GM18511 (cell line): ENCODE results near the gene MCRS1.
"Not testable (repeated sequence)": the region's sequence is repeated elsewhere in the genome, so short reads cannot be mapped to it uniquely, and the experiment has no call there.

ENCODE experiments used
- ATAC-seq: cut with Tn5 transposase; IDR thresholded peaks from one replicate; pipeline ENCODE4 v1.9.1; 2021; ENCODE audit warnings: mild to moderate bottlenecking, moderate library complexity; ENCODE audit not compliant: unreplicated experiment

Gene MCRS1, protein sequence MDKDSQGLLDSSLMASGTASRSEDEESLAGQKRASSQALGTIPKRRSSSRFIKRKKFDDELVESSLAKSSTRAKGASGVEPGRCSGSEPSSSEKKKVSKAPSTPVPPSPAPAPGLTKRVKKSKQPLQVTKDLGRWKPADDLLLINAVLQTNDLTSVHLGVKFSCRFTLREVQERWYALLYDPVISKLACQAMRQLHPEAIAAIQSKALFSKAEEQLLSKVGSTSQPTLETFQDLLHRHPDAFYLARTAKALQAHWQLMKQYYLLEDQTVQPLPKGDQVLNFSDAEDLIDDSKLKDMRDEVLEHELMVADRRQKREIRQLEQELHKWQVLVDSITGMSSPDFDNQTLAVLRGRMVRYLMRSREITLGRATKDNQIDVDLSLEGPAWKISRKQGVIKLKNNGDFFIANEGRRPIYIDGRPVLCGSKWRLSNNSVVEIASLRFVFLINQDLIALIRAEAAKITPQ

DNA sequence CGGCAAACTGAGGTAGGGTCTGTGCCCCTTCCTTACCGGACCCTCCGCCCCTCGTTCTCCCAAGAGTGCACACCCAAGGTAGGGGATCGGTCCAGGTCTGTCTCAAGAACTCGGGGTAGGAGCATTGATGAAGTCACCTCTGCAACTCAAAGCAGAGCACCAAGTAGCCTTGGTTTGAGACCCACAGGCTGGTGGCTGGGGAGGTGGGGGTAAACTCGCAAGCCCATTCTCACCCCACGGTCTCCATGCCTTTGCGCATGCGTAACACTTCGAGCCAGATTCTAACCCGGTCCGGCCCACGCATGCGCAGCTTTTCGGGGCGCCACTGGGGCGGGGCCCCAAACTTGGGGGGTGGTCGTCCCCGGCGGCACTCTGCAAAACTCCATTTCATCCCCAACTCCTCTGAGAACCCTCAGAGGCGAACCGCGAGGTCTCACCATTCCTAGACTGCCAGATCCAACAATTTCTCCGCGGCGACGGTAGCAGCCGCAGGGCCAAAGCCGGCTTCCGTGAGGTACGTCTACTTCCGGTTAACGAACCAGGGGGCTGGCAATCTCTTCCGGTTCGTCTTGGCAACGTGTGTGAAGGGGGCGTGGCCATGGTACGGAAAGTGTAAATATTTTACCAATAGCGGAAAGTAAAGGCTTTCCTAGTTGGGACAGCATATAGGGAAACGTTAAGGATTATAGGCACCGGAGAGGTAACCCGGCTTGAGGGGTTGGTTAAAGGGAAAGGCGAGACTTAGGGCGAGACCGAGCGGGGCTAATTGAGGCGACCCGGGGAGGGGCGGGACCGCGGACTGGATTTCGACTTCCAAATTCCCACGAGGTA, at the start of gene MCRS1:
TSS of gene MCRS1 (minus strand) at position 532 of the 831 bp plus-strand sequence. CDS start 1,411 bp downstream, outside the sequence.
- peak; percentile 91 for ATAC-seq

DNA sequence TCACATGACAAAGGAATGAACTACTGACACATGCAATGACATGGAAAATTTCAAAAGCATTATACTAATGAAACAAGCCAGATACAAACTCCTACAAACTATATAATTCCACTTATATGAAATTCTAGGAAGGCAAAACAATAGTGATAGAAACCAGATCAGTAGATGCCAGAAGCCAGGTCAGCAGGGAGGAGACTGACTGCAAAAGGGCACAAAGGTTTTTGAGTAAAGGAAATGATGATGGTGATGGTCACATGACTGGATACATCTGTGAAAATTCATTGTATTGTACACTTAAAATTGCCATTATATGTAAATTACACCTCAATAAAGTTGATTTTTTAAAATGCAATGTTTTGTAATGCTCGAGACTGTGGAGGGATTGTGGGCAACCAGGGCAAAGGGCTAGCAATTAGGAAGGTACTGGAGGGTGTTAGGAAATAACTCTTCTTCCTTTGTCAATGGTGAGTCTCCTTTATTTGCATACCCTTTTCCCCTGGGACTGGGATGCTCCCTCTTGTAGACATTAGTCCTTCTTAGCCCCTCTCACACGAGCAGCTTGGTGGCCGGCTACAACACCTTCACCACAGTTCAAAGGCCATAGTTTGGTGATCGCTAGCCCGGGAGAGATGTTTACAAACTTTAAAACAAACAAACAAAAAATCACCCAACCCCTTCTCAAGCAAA, 48.7 kb upstream of the MCRS1 start:
- ATAC-seq, result no peak

DNA sequence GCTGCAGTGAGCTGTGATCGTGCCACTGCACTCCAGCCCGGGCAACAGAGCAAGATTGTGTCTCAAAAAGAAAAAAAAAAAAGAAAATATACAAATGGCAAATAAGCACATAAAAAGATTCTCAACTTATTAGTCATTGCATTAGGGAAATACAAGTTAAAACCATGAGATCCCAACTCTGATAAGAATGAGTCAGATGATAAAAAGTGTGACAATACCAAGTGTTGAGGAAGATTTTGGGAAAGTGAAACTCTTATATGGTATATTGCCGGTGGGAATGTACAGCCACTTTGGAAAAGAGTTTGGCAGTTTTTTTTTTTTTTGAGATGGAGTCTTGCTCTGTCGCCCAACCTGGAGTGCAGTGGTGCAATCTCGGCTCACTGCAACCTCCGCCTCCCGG, 47.8 kb upstream of the MCRS1 start:
- ATAC-seq, result no peak

DNA sequence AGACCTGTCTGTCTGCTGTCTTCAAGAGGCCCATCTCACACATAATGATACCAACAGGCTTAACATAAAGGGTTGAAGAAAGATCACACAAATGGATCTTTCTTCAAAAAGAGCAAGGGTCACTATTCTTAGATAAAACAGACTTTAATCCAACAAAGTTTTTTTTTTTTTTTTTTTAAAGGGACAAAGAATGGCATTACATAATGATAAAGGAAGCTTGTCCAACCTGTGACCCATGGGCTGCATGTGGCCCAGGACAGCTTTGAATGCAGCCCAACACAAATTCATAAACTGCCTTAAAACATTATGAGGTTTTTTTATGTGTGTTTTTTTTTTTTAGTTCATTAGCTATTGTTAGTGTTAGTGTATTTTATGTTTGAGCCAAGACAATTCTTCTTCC, 44.3 kb upstream of the MCRS1 start:
- no peak for ATAC-seq

DNA sequence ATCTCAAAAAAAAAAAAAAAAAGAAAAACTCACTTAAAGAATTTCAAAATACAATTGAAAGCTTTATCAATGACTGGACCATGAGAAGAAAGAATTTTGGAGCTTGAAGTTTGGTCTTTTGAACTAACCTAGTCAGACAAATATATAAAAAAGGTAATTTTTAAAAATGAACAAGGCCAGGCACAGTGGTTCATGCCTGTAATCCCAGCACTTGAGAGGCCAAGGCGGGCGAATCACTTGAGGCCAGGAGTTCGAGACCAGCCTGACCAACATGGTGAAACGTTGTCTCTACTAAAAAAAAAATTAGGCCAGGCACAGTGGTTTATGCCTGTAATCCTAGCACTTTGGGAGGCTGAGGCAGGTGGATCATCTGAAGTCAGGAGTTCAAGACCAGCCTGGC, 42.8 kb upstream of the MCRS1 start:
- ATAC-seq, result not testable (repeated sequence)

DNA sequence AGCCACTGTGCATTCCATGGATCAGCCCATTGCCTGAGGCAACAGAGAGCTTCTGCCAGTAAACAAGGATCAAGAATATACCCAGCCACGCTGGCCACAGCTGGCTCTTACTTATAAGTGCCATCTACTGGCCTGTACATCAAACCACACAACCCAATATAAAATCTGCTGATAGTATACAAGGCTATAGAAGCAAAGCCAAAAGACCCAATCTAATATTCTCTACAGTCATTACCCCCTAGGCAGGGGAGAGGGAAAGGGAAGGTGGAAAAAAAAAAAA, 41.9 kb upstream of the MCRS1 start:
- no peak for ATAC-seq

DNA sequence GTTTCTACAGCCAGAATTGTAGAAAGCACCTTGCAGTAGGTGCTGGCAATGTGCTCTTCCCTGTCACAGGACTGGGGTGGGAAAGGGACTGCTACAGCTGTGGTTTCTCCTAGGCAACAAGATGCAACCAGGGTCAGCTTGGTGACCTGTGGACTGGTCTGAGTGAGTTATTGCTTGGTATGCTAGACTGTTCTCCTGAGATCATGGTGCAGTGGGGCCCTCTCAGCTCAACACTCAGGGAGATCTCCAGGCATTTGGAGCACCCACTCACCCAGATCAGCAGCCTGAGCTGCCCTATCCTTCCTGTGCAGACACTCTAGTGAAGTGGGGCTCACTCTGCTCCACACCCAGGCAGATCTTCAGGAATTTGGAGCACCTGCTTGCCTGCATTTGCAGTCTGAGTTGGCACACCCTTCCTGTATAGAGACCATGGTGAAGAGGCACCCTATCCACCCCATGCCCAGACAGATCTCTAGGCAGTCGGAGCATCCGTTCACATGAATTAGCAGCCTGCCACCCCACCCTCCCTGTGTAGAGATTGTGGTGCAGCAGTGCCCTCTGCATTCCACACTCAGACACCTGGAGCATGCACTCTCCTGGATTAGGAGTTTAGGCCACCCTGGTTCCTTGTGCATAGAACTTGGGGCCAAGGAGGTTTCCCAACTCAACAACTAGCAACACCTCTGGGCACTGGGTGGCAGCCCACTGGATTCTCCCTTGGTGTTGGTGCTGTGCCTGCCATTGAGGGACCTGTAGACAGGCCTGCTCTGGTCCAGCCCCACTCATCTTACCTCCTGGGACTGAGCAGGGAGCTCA, 41.3 kb upstream of the MCRS1 start:
- ATAC-seq, result no peak

DNA sequence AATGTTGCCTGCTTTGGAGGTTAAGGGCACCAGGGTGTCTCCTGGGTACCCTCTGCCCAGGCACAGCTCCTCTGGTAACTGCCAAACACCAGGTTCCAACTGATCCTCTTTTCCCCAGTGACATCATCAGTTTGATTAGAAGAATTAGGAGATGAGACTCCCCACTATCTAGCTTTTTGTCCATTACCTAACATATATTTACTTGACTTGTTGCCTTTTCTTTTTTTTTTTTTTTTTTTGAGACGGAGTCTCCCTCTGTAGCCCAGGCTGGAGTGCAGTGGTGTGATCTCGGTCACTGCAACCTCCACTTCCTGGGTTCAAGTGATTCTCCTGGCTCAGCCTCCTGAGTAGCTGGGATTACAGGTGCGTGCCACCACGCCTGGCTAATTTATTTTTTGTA, 37.6 kb upstream of the MCRS1 start, which contains the start of gene FAM186B:
TSS of gene FAM186B (minus strand) at position 101 of the 400 bp plus-strand sequence. CDS start 162 bp downstream, outside the sequence.
- ATAC-seq, result not testable (repeated sequence)

DNA sequence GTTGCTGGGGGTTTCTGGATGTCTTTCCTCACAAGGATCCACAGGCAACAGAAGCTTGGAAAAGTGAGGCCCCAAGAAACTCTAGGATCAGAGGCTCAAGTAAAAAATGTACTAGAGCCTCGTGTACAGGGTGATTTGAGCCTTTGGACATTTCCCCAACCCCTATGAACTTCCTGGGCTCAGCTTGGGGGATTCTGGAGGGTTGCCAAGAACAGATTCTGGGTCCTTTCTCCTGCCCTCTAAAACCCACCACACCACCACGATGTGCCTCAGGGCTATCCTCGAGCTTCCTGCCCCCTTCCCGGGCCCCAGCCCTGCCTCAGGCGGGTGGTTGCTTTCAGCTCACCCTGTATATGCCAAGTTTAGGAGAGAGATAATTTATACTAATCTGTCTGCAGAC, 36.9 kb upstream of the MCRS1 start:
- ATAC-seq, result no peak

DNA sequence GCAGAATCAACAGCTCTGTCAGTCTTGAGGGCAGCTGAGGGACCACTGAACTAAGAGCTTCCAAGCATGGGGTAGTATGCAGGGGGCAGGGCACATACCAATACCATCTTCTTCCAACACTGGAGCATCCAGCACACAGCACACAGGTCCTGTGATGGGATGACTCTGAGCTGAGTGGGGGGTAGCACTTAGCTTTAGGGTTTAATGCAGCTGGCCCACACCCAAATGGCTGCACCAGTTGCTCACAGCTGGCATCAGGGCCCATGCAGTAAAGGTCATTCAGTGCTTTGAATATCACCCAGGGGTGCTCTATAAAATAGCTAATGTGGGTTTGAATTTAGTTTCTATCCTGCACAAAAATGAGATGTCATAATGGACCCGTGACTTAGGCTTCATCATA, 35.8 kb upstream of the MCRS1 start:
- no peak for ATAC-seq

DNA sequence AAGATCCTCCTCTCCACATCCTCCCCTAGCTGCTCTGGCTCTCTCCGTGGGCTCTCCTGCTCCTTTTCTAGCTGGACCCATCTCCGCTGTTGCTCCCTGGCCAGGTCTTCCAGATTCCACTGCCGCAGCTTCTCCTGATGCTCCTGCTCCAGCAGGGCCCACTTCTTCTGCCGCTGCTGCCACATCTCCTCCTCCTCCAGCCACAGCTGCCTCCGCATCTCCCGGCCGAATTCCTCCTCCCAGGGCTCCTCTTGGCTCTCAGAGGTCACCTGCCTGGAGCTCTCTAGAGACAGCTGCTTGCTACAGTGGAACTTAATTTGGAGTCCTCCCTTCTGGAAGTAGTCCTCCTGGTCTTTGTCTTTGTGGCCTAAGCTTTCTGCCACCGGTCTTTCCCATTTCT, 32.0 kb upstream of the MCRS1 start:
- no peak for ATAC-seq

DNA sequence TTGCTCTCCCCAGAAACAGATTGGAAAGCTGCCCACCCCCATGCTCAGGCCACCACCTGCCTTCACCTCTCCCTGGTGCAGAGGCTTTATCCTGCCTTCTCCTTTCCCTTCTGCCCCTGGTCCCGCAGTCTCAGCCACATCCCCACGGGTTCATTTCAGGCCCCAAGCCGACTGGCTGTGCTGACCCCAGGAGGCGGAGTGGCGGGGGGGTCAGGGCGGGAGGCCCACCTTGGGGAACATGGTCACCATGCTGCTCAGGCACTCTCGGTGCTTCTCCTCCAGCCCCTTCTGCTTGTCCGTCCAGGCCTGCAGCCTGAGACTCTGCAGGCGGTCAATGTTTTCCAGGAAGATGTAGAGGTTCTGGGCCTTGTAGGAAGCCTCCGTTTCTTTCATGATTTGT, 30.6 kb upstream of the MCRS1 start:
- ATAC-seq, result no peak

DNA sequence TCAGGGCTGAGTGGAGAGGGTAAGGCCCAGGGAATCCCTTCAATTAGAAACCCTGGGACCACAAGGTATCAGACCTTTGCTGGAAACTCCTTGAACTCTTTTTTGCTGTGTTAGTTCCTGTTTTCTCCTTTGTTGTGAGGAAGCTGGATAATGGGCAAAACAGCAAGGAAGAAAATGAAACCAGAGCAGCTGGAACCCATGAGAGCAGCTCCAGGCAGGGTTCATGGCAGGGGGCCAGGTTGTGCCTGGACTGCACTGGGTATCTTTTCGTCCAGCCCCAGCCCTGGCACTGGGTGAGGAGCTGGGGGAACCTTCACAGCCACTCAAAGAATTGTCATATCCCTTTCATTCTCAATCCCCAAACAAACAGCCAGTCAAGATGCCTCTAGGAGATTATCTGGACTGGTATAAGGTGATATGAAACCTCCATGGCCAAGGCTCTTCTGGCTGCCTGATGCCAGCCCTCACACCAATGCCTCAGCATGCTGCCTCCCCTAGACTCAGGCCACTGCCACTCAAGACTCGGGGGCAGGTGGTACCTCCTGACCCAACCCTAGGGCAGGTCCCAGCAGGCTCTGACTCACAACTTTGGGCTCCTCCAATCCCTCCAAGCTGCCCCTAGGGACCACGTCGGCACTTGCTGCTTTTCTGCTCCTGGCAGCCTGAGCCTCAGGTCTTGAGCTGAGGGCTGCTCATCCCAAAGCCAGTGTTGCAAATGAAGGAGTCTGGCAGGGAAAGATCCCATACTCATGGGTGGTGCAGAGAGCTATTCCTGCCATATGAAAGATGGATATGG, 21.0 kb upstream of the MCRS1 start:
- no peak for ATAC-seq

DNA sequence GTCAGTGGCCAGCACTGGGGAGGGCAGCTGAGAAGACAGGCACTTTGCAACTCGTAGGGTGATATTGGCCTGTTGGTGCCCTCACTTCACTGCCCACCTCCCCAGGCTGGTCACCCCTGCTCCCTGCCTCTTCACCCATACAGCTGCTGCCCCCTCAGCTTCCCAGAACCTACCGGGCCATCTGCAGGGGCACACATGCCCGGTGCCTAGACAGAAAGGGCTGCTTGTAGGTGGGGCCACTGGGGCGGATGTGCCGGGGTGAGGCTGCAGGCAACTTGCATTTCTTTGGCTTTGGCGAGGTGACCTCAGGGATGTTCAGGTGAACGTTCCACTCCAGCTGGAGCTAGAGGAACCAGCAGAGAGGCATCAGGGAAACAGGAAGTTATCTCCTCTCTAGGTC, 20.3 kb upstream of the MCRS1 start:
- ATAC-seq, result no peak

DNA sequence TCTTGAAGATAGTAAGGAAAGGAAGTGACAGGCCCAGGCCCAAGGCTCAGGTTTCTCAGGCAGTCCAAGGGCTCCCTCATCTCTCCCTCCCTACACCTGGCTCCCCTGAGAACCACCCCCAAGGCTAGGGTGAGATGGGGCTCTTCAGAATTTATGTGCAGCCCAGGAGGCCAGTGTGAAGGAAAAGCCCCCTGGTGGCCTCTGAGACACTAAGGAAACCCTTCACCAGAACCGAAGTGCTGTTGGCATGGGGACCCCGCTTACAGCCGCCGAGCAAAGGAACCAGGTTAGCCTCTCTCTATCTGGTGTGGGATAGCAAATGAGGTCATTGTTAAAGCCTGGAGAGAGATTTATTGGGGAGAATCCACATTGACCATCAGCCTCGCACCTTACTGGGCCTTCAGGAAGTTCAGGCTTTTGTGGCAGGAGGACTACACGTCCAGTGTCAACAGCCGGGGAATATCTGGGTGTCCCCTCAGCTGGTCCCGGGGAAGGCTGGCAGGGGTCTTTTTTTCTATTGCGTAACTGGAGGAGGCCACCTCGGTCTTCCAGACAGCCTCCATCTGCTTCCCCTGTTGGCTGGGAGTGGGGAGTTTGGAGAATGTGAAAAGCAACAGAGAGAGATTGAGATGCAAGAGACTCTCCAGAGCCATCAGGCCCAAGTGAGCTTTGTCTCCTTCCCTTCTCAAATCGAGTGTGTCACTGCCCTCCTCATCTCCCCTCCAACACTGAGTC, 19.4 kb upstream of the MCRS1 start:
- ATAC-seq, result no peak

DNA sequence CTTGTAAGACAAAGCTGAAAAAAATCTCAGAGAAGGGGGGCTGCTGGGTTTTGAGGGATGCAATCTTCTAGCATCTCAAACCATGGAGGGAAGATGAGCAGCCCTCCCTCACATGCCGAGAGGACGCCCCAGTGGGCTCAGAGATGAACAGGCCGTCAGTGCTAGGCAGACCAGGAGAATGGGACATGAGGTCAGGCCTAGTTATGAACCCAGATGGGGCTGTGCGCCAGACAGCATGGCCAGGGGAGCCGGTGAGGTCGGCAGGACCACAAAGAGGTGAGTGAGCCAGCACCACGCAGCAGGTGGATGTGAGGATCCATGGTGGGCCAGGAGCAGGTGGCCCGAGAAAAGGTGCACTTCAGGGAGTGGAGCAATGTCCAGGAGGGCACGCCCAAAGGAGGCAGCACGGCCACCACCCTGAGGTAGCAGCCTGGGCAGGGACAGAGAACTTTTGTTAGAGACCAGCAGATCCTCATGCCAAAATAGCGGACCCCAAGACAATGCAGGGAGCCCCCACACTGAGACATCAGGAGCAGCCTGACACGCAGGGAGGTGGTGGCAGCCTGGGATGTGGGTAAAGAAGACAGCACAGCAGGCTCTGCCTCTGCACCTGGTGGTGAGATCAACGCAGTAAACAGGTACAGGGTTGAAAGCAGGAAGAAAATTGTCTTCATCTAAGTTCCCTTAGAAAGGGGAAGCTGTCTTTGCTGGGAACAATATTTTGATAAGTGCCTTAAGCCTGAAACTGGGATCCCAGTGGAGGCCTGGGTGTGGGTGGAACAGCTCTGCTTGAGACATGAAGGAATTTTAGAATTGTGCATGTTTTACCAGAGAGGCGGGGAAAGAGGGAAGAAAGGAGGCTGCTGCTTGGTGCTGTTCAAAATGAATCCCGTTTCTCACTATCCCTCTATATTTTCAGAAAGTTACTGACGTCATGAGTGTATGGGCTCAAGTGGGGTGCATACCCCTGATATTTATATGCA, 17.8 kb upstream of the MCRS1 start:
- ATAC-seq, result no peak

DNA sequence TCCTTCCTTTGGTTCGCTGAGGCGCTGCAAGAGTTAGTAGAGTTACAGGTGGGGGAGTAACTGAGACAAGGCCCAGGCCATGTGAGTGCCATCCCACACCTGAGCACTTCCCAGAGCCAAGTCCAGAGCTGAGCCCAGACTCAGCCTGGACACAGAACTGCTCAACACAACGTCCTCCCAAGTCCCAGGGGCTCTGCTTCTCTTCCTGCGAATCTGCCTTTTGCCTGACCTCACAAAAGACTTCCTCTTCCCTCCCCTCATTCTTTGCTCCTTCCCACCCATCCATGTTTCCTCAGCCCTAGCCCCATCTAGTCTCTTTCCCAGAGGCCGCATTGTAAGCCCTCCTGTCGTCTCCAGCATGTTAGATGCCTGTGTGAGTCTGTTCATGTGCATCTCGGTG, 16.6 kb upstream of the MCRS1 start:
- ATAC-seq, result no peak
